CD4-positive, alpha-beta T cell treated with Interleukin-10 for 1 hour (primary cell): Measurements from ENCODE around the gene BIRC2.

ENCODE experiments used
- DNase-seq: peaks from one replicate; pipeline ENCODE4 v3.0.0-alpha.2; 2020

The BIRC2 gene

DNA sequence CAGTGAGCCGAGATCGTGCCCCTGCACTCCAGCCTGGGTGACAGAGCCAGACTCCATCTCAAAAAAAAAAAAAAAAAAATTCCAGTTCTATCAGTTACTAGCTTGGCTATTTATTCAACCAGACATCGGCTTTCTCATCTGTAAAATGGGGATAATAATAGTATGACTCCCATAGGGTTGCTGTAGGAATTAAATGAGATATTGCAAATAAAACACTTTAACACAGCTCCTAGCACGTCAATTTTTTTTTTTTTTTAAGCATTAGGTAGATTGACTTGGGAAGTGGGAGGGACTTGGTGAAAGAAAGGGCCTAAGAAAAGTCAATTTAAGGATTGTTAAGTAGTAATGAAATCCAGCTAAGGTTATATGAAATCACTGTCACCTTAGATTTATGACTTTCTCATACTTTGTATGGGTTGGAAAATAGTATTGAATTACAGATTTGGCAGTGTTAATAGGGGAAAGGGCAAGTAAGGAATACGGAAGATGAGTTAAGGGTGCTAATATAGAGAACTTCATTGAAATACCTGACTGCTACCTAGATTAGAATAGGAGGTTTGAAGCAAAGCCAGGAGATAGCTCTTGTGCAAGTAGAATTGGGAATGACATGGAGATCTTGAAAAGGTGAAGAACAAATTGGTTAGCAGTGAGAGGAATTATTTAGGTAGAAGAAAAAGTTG is 28.8 kb downstream of the BIRC2 start:
- no peak for DNase-seq

DNA sequence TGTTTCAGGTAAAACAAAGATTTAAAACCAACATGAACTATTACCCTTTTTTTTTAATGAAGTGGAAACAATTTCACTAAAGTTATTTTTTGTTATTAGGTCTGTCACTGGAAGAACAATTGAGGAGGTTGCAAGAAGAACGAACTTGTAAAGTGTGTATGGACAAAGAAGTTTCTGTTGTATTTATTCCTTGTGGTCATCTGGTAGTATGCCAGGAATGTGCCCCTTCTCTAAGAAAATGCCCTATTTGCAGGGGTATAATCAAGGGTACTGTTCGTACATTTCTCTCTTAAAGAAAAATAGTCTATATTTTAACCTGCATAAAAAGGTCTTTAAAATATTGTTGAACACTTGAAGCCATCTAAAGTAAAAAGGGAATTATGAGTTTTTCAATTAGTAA is 30.9 kb downstream of the BIRC2 start:
- DNase-seq = no peak

GRCh38 chr11:102378818-102379217 is 31.8 kb downstream of the BIRC2 start:
- DNase-seq = no peak

DNA sequence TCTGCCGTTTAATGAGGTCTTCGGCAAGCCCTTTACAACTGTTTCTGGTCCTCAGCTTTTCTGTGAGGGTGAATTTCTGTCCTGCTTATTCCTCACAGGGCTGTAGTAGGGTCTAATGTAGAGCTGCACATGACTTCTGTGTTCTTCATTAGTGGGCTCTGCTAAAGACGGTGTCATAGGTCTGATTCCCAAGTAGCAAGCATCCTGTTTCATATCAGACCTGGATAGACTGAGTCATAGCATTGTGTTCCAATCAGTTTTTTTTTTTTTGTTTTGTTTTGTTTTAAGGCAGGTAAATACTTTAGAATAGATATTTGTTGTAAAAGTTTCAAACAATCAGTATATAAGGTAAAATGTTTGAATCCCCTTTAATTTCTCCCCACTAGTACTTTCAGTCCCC is 35.4 kb downstream of the BIRC2 start:
- no peak for DNase-seq

GRCh38 chr11:102383839-102384238 is 36.8 kb downstream of the BIRC2 start:
- DNase-seq = no peak

GRCh38 chr11:102384419-102385079 is 37.5 kb downstream of the BIRC2 start:
- DNase-seq = no peak

DNA sequence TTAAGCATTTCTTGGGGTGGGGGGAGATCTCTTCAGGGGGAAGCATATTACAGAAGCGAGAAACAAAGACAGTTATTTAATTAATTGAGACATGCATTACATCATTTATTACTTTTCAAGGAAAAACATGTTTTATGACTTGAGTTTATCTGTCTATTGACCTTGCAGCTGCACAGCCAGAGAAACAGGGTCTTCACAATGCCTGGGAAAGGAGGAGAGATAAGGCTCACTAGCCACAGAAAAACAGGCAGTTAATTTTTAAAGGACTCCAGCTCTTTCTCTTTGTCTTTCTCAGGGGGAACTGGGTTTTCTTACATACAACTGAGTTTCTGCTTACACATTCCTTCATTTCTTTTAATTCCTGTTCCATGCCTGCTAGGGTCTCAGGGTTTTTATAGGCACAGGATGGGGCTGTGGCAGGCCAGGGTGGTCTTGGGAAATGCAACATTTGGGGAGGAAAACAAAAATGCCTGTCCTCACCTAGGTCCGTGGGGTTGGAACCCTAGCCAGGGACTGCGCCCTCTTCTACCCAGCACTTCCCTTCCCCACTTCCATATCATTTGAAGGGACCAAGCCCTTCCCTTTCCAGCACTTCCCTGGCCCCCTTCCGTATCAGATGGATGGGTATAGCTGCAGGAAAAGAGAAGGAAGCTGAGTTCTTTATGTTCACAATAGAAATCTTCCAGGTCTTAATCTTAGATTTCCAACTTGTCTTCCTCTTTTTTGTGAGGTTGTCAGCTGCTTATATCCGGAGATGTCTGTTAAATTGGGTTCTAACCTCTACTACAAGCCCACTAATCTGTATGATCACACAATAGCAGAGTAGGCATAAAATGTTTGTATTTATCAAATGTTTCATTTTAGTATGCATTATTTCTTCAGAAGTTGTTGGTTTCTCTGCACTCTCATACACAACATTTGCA is 38.3 kb downstream of the BIRC2 start:
- no peak for DNase-seq

DNA sequence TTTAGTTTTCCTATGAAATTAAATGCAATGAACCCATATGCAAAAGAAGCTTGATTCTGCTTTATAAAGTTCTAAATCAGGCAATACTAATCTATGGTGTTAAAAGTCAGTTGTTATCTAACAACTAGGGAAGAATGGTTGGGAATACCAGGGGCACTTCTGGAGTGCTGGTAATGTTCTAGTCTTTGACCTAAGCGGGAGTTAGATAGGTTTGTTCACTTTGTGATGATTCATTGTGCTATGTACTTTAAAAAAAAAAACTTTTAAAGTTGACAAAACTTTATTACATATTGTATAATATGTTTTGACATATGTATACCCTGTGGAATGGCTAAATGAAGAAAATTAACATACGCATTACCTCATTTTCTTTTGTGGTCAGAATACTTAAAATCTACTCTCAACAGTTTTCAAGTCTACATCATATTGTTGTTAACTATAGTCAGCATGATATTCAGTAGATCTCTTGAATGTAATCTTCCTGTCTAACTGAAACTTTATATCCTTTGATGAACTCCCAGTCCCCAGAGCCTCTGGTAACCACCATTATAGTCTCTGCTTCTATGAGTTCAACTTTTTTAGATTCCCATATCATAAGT is 39.2 kb downstream of the BIRC2 start:
- no peak for DNase-seq

GRCh38 chr11:102387043-102387781 is 40.2 kb downstream of the BIRC2 start:
- no peak for DNase-seq

- no peak for DNase-seq
These were observed 42.2 kb downstream of the BIRC2 start for GRCh38 chr11:102389253-102389652.

DNA sequence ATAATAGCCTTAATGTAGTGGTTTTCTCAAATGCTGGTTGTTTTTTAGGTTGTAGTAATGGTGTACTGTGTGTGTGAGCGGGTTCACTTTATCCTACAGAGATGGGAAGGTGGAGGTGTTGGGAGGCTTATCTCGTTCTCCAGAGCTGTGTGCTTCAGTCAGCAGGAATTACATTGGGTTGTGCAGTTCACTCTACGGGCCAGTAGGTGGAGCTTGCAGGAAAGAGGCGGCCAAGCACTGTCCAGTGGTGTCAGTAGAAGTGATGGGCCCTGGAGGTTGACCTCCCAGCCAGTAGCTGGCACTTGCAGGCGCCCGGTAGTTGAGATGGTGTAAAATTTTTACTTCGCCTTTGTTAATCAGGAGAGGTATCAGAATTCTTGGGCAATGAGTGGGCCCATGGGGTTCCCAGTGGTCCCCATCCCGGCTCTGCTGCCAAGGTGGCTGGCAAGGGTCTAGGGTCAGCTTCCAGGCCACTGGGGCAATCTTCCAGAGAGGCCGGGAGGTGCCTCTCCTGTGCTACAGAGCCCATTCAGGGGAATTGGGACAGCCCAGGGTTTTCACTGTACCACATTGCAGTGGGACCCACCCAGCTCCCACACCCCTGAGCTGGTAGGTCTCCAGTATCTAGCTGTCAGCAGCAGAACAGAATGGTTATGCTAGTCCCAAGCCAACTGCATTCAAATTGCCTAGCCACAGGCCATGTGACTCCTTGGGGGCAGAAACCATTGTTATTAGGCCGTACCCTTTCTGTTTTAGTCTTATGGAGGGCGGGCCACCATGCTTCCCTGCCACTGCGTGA is 43.9 kb downstream of the BIRC2 start:
- peak; percentile 72 for DNase-seq

DNA sequence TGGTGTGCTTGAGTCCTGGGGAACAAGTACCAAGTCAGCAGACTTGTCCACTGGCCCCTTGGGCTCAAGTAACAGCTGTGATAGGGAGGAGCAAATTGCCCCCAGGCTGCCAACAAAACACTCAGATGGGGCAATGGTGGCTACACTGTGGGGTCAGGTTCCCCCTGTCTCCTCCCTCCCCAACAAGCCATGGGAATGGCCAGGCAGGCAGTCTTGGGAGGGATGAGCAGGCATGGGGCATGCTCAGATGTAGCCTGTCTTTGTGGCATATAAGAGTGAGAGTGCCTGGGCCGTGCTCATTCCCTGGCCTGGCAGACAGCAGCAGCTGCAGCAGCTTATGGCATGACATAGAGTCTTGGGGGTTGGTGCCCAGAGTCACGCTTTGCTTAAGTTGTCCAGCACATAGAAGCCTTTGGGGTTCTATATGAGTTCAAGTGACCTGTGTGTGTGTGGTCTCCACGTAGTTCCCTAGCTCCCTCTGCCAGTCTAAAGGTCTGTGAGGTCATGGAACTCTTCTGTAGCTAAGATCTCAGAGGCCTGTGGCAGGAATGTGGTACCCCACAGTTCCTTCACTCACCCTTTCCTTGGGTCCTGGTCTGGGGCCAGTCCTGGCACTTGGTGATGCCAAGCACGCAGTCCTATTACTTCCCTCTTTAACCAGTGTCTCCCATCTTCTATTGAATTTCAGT is 44.7 kb downstream of the BIRC2 start:
- DNase-seq = no peak

DNA sequence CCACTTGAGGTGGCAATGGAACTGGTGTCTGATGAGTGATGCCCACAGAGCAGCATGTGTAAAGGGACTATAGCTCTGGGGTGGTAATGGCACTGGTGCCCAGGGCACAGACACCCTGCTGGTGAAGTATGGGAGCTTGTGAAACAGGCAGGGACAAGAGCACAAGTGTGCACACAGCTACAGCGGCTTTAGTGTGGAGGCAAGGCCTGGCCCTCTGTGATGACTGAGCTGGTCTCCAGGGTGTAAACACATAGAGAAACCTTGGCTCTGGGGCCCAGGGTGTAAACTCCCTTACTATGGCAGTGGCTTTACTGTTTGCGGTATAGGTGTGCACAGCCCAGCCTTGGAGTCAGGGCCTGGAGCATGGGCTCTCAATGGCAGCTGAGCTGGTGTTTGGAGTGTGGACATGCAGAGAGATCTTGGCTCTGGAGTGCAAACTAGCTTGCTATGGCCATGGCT is 46.3 kb downstream of the BIRC2 start:
- DNase-seq = no peak

DNA sequence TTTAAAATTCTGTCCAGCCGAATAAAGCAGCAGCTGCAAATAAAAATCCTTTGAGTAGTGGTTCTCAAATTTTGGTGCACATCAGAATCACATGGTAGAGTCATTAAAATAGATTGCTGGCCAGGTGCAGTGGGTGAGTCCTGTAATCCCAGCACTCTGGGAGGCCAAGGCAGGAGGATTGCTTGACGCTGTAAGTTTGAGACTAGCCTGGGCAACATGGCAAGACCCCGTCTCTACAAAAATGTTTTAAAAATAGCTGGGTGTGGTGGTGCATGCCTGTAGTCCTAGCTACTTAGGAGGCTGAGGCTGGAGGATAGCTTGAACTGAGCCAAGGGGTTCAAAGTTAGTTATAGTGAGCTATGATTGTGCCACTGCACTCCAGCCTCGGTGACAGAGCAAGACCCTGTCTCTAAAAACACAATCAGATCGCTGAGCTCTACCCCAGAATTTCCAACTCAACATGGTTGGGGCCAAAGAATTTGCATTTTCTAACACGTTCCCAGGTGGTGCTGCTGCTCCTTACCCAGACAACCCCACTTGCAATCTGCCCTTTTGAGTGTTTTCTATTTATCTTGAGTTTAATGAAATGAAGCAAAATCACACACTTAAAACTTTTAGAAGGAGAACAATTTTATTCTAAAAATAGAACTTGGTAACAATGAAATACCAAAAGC is 48.8 kb downstream of the BIRC2 start:
- no peak for DNase-seq

- no peak for DNase-seq
These were observed 49.9 kb downstream of the BIRC2 start for GRCh38 chr11:102396708-102397563.

DNA sequence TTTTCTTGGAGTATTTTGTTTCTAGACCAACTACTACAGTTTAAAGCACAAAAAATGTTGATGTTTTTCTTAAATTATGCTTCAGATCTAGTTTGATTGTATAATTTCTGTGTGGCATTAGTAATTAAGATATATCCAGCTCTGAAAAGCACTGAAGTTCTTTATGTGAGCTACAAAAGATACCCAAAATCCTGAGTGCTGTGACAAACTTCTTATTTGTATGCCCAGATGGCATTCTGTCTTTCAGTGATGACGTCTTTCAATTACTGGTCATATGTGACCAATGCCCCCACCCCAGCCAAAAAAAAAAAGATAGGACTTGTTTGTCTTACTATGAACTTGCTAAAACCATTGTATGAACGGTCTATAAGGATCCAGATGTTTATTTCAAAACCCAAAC is 51.3 kb downstream of the BIRC2 start:
- no peak for DNase-seq

DNA sequence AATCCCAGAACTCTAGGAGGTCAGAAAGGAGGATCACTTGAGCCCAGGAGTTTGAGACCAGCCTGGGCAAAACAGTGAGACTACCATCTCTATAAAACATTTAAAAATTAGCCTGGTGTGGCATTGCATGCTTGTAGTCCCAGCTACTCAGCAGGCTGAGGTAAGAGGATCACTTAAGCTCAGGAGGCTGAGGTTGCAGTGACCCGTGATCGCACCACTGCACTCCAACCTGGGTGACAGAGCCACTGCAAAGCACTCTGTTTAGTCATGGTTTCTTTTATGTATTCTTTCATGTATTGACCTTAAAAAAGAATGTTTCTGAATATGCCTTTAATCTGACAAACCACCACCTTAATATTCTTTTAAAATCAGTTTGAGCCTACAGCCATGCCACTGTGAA is 52.2 kb downstream of the BIRC2 start:
- DNase-seq = no peak

DNA sequence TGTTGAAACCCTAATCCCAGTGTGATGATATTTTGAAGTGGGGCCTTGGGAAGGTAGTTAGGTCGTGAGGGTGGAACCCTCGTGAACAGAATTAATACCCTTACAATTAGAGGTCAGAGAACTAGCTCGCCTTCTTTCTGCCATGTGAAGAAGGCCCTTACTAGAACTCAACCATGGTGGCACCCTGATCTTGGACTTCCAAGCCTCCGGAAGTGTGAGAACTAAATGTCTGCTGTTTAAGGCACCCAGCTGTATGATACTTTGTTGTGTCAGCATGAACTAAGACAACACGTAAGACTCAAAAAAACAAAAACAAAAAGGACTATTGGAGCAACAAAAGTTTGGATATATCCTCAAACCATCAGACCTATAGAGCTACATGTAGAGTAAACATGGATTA is 53.6 kb downstream of the BIRC2 start:
- DNase-seq = no peak

- DNase-seq = no peak
These were observed 54.9 kb downstream of the BIRC2 start for GRCh38 chr11:102401905-102402304.
